ENCODE measurements around the gene CTSE.
"Not testable (repeated sequence)": the region's sequence is repeated elsewhere in the genome, so short reads cannot be mapped to it uniquely, and the experiment has no call there.

CTSE gene

DNA sequence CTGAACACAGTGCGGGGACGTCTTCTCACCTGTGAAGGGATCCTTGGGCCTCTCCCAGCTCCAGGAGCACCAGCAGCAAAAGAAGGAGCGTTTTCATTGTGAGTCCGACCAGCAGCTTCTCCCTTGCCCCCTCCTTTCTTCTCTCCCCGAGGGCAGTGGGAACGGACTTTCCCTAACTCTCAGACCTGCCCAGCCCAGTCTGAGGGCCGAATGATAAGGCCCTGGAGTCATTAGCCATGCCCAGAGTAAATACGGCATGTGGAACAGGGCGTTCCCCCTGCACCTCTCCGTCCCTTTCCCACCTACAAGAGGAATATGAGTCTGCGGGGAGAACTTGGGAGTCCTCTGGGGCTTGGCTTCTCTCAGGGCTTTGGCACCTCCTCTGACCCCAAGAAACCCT, at the start of gene CTSE:
CTSE (minus strand) TSS at position 201 of the 400 bp plus-strand sequence; CDS start at position 97, 104 bp downstream.
- DNase-seq, result no peak

- DNase-seq, result no peak
Measured at GRCh38 chr1:206070627-206071304, 47.1 kb upstream of the CTSE start.

- DNase-seq, result no peak
Measured at GRCh38 chr1:206068314-206068713, 44.6 kb upstream of the CTSE start.

GRCh38 chr1:206067486-206068227, 44.0 kb upstream of the CTSE start:
- DNase-seq, result no peak

GRCh38 chr1:206066479-206067171, 42.9 kb upstream of the CTSE start:
- DNase-seq, result no peak

DNA sequence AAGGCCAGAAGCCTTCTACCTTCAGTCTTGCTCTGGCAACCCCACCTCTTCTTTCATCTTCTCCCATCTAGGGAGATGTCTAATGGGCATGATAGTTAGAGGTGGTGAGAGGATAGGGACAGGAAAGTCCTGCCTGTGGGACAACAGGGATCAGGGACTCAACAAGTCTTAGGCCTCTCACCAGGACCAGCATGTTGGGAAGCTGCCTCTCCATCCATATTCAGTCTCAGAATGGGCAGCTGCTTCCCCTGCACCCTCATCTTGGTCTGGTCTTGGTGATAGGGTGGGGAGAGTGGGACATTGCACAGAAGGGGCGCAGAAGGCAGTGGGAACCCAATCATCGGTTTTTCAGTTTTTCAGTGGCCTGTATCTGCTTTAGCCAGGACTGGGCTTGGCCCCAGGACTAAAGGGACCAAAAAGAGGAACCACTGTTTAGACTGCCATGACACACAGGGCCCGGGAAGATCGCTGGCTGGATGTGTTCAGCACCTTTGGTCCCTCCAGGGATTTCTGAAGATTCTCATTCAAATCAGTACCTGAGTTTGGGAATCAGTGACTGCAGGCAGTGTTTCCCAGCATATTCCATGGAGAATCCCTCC, 42.0 kb upstream of the CTSE start:
- DNase-seq, result no peak

DNA sequence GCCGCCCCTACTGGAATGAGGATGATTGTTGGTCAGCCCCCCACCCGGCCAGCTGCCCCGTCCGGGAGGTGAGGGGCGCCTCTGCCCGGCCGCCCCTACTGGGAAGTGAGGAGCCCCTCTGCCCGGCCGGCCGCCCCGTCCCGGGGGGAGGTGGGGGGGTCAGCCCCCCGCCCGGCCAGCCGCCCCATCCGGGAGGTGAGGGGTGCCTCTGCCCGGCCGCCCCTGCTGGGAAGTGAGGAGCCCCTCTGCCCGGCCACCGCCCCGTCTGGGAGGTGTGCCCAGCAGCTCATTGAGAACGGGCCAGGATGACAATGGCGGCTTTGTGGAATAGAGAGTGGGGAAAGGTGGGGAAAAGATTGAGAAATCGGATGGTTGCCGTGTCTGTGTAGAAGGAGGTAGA, 40.8 kb upstream of the CTSE start:
- DNase-seq, result not testable (repeated sequence)

DNA sequence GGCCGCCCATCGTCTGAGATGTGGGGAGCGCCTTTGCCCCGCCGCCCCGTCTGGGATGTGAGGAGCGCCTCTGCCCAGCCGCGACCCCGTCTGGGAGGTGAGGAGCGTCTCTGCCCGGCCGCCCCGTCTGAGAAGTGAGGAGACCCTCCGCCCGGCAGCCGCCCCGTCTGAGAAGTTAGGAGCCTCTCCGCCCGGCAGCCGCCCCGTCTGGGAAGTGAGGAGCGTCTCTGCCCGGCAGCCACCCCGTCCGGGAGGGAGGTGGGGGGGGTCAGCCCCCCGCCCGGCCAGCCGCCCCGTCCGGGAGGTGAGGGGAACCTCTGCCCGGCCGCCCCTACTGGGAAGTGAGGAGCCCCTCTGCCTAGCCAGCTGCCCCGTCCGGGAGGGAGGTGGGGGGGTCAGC, 40.3 kb upstream of the CTSE start:
- DNase-seq, result not testable (repeated sequence)

GRCh38 chr1:206062464-206062863, 38.8 kb upstream of the CTSE start:
- no peak for DNase-seq

- no peak for DNase-seq
Measured at GRCh38 chr1:206060844-206061243, 37.1 kb upstream of the CTSE start.

DNA sequence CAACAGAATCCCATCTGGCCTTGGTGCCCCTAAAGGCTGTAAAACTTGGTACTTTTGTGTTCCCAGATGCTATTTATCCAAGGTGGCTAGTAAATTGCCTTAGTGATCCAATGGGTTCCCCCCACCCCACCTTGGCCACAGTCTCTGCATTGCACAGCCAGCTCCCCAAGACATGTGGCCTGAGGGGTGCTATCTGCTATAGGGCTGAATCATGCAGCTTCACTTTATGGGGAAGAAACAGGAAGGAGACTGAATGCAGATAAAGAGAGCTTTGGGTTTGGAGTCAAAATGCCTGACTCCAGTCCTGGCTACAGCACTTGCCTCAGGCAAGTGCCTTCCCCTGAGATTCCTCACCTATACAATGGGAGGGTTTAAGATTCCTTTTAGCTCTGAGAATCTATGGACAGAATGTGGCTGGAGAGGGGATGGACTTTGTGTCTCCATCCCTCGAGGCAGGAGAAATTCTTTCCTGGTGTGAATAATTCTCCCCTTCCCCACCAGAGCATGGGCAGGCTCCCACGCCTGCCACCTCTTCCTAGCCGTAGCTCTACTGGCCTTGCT, 35.7 kb upstream of the CTSE start:
- DNase-seq, result no peak

DNA sequence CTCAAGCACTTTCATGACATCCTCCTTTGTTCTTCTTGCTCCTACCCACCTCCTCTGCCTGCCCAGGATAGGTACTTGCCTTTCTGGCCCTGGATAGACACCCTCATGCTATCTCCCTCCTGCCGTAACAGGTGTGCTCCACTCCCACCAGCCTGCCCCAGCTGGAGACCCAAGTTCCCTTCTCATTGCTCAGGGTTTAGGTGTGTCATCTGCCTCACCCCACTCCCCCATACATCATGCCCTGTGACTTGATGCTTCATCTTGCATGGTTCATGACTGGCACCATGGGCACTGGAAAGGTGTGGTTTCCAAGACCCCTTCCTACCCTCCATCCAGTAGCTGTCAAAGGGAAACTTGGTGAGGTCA, 35.2 kb upstream of the CTSE start:
- DNase-seq, result no peak

DNA sequence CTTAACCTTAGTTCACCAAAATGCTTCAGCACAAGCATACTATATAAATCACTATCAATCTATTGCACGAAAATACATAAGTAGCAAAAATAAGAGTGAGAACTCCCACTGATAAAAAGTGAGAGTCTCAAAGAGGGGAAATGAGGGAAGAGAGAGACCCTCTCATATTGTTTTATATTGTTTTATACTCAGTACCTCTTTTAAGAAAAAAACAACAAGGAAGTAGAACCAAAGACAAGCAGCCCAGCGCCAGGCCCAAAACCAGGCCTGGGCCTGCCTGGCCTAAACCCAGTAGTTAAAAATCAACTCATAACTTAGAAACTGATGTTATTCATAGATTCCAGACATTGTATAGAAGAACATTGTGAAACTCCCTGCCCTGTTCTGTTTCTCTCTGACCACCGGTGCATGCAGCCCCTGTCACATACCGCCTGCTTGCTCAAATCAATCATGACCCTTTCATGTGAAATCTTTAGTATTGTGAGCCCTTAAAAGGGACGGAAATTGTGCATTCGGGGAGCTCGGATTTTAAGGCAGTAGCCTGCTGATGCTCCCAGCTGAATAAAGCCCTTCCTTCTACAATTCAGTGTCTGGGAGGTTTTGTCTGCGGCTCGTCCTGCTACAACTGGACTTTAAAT, 34.7 kb upstream of the CTSE start:
- DNase-seq, result not testable (repeated sequence)

- not testable (repeated sequence) for DNase-seq
Measured at GRCh38 chr1:206055639-206056323, 32.1 kb upstream of the CTSE start.

GRCh38 chr1:206055069-206055625, 31.5 kb upstream of the CTSE start:
- not testable (repeated sequence) for DNase-seq

DNA sequence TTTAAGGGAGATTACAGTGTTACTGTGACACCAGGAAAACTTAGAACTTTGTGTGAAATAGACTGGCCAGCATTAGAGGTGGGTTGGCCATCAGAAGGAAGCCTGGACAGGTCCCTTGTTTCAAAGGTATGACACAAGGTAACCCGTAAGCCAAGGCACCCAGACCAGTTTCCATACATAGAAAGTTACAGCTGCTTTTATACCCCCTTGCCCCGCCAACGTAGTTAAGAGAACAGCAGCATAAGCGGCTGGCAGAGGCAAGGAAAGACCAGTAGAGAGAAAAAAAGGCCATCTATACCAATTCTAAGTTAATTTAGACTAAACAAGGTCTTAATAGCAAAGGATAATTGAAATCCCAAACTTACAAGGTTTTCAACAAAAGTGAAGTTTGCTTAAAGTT, 29.9 kb upstream of the CTSE start:
- DNase-seq, result not testable (repeated sequence)

GRCh38 chr1:206052919-206053610, 29.4 kb upstream of the CTSE start, which contains the start of gene RHEX:
RHEX (plus strand) TSS chr1:206053173; CDS start chr1:206097829, 44,656 bp downstream.
- not testable (repeated sequence) for DNase-seq

GRCh38 chr1:206052231-206052865, 28.7 kb upstream of the CTSE start:
- DNase-seq, result not testable (repeated sequence)

- no peak for DNase-seq
Measured at GRCh38 chr1:206050655-206051235, 27.1 kb upstream of the CTSE start.
